ENCODE measurements around the gene ABCA3.
A peak's percentile ranks its signal among the peaks of the same experiment; 100 is the strongest.
"Not testable (repeated sequence)": the region's sequence is repeated elsewhere in the genome, so short reads cannot be mapped to it uniquely, and the experiment has no call there.

ABCA3 gene

DNA sequence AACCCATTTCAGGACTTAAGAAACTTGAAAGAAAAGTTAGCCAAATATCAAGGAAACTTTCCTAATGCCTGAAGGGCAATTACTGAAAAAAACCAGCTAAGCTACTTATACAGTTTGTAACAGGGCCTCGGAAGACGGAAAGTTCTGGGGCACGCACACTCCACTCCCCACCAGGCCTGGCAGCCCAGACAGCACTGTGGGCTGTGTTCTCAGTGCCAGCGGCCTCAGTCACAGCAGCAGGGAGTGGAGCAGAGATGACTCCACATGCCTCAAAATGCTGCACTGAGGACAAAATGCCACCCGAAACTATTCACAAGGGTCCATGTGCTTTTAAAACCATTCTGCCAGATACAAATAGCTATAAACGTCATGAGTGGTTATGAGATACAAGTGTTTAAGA lies 82.8 kb downstream of the ABCA3 start:
- DNase-seq (ENCODE audit: low read depth in 2 of 2): no peak

DNA sequence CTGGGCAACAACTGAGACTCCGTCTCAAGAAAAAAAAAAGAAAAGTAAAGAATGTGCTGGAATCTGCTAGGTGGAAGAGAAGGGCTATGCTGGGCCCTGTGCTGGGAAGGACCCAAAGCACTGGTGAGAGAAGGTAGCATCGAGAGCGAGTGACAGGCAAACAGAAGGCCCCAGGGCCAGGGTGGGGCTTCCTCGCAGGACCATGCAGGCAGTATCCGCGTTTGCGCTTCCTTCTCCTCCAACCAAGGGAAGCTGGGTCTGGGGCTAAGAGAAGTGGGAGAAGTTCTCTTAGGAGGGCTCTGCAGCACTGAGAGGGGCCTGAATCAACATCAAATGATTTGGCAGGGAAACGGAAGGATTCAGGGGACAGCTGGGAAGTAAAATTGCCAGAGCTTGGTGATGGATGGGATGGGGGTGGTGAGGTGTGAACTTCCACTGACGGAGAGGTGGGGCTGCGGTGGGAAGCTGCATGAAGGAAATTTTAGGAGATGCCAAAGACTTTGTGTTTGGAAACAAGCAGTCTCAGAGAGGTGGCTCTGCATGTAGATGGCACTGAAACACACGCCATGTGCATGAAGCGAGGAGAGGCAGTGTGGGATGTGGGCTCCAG lies 83.9 kb downstream of the ABCA3 start:
- no peak for DNase-seq (ENCODE audit: low read depth in 2 of 2)

DNA sequence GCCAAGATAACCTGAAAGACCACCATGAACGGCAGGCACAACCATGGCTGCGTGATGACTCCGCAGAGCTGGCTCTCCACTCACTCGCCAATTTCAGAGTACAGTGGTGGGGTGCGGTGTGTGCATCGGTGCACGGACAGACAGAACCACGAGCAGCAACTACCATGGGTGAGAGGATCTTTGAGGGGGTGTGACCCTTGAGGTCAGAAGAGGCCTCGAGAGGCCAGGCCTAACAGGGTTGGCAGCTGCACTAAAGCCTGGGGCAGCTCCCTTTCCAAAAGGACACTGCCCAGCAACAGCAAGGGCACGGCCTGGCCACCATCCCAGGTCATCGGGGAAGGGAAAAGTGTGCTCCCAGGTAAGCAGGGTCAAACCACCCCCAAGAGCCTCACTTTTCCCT lies 87.2 kb downstream of the ABCA3 start:
- no peak for DNase-seq (ENCODE audit: low read depth in 2 of 2)

DNA sequence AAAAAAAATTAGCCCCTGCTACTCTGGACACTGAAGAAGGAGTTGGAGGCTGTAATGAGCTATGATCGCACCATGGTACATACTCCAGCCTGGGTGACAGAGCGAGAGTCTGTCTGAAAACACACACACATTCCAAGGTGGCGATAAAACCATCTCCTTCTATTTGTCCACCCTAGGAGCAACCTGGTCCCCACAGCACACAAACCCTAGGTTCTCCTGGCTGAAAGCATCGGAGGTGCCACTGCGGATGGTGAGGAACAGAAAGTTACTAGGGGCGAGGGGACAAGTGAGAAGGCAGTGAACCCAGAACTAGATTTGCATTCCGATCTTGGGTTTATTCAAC lies 87.8 kb downstream of the ABCA3 start:
- DNase-seq (ENCODE audit: low read depth in 2 of 2): no peak

DNA sequence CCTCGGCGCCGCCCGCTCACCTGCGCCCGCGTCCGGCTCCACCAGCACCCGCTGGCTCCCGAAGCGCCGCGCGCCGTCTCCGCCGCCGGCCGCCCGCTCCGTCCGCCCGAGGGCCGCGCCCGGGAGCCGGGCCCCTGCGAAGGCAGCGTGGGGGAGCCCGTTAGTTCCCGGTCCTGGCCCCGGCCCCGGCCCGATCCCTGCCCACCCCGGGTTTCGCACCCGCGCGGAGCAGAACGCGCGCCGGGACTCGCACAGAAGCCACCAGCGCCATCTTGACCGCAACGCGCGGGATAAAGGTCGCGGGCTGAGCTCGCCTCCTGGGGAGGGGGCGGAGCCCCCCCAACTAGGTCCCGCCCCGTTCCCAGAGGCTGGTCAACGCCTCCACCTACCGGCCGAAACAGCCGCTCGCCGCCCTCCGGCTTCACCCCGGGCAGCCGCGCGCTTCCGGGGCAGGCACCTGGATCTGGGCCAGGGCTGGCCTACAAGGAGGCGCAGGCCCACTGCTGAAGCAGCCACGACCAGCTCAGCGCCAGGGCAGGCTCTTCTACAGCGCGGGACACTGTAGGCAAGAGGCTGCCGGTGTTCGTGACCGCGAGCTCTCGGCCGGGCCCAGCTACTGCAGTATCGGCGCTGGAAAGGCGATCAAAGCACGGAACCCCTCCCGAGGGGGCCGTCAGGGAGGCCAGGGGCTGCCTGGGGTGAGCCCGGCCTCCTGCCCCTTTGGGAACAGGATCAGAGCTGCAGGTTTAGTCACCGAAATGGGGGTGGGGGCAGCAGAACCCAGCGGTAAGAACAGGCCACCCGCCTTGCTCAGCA lies 89.0 kb downstream of the ABCA3 start, which contains the start of gene ECI1:
Gene ECI1, minus strand, starts transcription at position 292 of the 816 bp plus-strand sequence. Its CDS starts 21 bp downstream, at position 271.
- DNase-seq (ENCODE audit: low read depth in 2 of 2): peak; percentile 51 to 58

DNA sequence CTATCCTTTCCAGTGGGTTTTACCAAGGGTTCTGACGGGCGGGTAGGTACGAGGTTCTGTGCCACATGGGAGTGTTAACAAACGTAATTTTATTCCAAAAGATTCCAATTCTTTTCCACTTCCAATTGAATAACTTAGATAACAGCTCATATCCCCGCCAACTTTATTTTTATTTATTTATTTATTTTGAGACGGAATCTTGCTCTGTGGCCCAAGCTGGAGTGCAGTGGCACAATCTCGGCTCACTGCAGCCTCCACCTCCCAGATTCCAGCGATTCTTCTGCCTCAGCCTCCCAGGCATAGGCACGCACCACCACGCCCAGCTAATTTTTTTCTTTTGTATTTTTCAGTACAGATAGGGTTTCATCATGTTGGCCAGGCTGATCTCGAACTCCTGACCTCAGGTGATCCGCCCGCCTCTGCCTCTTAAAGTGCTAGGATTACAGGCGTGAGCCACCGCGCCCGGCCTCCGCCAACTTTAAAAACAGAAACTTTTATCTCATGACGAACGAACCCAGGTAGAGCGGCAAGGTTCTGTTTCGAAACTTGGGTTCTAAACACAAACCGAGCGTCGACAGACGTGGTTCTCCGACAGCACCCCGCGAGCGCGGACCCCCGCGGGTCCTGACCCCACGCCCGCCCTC lies 89.8 kb downstream of the ABCA3 start:
- no peak for DNase-seq (ENCODE audit: low read depth in 2 of 2)

DNA sequence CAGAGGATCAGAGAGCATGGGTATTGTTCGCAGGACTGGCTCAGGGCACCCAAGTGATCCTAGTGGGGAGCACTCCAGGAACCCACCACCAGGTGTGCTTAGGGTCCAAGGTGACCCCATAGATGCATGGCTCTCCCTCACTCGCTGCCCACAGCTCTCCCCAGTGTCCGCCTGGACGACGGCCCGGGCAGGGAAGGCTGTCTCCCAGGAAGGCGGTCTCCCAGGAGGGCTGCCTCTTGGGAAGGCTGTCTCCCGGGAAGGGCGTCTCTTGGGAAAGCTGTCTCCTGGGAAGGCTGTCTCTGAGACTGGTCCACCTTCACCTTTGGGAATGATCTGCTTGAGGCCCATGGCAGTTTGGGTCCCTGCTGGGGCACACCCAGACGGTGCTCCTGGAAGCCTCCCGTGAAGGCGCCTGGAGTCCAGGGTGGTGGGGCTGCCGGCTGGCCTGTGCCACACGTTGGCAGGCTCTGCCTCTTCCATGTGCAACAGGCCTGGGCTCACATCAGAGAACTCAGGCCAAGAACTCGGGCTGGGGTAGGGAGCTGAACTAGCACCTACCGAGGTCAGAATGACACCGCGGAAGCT lies 94.1 kb downstream of the ABCA3 start:
- DNase-seq (ENCODE audit: low read depth in 2 of 2): no peak

DNA sequence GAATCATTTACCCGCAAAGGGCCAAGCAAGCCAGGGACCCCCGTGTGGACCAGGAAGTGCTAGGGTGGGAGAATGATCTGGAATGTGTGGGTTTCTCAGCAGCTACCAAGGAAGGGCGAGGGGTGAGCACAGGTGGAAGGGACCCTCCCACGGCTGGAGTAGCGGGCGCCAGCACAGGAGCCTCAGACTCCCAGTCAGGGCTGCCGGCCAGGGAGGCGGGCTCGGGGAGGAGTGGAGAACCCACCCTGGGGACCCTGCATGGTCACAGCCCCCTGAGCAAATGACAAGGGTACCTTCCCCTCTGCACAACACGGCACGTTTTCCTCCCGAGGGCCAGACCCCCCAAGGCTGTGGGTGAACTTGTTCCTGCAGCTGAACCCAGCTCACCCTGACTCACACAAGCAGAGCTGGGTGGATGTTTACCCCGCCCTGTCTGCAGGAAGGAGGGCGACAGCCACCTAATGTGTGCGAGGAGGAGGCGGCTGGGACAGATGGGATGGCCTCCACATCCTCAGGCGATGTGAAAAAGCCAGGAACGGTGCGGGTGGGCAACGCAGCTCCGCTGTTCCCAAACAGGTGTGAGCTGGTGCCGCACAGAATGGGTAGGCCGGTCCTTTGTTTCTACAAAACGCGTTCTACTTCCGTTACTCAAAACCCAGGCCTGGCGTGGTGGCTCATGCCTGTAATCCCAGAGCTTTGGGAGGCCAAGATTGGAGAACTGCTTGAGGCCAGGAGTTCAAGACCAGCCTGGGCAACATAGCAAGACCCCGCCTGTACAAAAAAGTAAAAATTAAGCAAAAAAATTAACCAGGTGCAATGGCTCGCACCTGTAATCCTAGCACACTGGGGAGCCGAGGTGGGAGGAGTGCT lies 95.4 kb downstream of the ABCA3 start:
- no peak for DNase-seq (ENCODE audit: low read depth in 2 of 2)

DNA sequence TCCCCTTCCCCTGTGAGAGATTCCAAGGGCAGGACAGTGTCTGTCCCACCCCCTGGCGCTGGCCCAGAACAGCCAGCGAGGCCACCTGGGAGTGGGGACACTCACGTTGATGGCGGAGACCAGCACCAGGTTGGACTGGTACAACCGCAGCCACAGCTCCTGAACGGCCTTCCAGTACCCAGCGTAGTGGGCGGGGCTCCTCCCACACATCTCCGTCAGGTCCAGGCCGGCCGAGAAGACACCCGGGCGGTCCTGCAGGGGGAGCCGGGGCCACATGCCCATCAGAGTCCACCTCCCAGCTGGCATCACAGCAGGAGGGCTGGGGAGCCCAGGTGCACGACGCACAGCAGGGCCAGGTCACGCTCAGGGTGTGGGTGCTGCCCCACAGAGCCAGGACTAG lies 96.2 kb downstream of the ABCA3 start:
- no peak for DNase-seq (ENCODE audit: low read depth in 2 of 2)

DNA sequence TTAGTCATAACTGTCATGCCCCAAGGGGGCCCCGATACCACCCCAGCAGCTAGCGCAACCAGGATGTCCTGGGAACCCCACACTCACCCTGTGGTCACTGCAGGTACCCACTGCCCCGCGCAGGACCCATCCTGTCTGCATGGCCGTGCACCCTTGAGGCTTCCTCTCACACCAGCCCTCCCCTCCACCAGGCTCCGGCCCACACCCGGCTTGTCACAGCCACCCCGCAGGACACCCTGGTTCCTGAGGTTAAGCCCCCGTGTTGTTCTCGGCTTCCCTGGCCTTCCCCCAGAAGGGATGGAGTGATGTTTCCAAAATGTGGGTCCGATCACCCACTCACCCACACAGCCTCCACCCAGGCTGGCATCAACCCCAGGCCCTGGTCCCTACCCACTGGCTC lies 96.7 kb downstream of the ABCA3 start:
- no peak for DNase-seq (ENCODE audit: low read depth in 2 of 2)

DNA sequence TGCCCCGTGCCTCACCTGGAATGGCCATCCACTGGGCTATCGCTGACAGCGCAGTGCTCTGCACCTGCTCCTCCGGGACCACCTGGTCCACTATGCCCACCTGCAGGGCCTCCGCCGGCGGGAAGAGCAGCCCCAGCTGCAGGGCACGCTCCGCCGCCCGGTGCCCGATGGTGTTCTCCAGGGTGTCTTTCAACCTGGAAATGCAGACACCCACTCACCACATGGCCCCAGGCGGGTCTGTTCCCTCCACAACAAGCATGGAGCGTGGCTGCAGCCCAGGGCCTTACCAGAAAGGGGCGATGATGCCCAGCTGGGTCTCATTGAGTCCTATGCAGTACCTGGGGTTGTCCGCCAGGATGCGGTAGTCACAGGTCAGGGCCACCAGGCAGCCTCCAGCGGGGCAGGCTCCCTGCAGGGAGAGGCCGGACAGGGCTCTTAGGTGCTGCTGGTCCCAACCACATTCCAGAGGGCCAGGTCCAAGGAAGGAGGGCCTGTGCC lies 97.4 kb downstream of the ABCA3 start:
- DNase-seq (ENCODE audit: low read depth in 2 of 2): no peak

DNA sequence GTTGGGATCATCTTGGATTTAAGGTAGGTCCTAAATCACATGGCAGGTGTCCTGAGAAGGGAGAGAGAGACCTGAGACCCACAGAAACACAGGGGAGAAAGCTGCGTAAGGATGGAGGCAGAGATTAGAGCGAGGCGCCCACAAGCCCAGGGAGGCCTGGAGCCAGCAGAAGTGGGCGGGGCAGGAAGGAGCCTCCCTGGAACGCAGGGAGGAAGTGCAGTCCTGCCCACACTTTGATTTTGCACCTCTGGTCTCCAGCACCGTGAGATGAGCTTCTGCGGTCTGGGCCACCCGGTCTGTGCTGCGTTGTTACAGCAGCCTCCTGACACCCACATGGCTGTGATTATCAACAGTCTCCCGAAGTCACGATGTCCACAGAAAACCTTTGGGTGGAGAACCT lies 97.9 kb downstream of the ABCA3 start:
- DNase-seq (ENCODE audit: low read depth in 2 of 2): no peak

DNA sequence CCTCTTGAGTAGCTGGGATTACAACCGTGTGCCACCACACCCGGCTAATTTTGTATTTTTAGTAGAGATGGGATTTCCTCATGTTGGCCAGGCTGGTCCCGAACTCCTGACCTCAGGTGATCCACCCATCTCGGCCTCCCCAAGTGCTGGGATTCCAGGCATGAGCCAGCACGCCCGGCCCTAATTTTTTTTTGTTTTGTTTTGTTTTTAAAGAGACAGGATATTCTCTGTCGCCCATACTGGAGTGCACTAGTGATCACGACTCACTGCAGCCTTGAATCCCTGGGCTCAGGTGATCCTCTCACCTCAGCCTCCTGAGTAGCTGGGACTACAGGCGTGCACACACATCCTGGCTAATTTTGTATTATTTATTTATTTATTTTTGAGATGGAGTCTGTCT lies 100.2 kb downstream of the ABCA3 start:
- not testable (repeated sequence) for DNase-seq (ENCODE audit: low read depth in 2 of 2)

DNA sequence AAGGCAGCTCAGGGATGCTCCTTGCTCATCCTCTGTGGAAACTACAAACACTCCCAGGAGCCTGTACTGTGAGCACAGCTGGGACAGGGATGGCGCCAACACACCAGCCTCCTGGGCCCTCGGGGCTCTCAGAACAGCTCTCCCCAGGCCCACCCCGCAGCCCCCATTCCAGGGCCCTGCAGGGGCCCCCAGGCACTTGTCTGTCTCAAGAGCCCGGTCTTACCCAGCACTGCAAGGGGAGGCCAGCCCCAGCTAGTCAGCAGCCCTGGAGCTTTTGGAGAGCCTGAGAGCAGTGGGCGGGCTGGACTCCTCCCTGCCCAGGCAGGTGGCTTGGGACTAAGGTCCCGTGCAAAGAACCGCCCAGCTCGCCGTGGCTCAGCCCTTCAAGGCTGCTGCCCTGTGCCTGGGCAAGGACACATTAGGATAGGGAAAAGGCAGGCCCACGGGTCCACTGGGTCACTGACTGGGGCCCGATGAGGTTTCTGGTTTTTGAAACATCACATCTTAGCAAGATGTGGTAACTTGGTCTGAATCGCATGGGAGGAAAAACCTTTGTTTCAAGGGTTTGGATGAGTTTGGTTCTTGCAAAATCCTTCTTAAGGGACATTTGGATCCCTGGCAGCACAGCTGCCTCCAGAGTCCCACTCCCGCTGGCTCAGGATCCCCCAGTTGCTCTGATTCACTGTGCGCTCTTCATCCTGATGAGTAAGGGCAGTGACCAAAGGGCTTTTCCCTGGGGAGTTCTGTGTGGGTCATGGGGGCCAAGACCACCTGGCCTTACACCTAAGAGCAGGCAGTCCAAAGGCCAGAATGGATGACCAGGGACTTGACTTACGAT lies 101.5 kb downstream of the ABCA3 start:
- DNase-seq (ENCODE audit: low read depth in 2 of 2): no peak

DNA sequence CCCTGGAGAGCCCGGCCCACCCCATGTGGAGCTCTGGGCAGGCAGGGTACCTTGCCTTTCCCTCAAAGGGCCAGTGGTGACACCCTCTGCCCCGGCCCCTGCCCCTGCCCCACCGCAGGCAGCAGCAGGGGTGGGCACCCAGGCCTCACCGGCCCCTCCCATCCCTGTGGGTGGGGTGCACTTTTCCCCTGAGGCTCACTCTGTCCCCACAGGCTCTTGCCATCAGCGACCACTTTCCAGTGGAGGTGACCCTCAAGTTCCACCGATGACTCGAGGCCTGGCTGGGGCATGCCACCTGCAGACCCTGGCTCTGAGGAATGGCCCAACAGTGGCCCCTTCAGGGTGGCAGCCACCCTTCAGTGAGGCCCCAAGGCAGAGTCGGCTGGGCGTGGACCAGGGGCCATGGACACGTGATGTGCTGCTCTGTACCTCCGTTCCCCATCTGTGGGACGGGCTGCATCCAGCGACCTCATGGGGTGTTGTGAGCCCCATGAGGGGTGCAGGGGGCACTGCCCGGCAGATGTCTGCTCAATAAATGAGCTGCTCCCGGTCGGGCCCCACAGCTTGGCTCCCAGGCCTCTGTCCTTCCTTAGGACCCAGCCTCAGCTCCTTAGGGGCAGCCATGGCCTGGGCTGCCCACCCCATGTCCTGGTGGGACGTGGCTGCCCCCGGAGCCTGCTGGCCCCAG lies 102.2 kb downstream of the ABCA3 start:
- no peak for DNase-seq (ENCODE audit: low read depth in 2 of 2)

DNA sequence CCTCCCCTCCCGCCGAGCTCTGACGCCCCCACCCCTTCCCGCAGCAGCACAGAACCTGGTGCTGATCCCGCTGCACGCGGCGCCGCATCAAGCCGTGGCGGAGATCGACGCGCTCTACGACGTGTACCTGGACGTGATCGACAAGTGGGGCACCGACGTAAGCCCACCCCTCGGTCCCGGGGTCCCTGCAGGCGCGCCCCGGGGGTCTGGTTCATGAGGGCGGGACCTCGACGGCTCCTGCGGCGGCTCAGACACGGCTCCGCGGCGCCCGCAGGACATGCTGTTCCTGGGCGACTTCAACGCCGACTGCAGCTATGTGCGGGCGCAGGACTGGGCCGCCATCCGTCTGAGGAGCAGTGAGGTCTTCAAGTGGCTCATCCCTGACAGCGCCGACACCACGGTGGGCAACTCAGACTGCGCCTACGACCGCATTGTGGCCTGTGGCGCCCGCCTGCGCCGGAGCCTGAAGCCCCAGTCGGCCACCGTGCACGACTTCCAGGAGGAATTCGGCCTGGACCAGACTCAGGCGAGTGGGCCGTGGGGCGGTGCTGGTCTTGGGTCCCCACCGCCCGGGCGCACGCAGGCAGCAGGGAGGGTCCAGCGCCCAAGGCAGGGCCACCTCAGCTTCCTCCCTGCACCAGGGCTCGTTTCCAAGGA lies 102.9 kb downstream of the ABCA3 start:
- no peak for DNase-seq (ENCODE audit: low read depth in 2 of 2)

DNA sequence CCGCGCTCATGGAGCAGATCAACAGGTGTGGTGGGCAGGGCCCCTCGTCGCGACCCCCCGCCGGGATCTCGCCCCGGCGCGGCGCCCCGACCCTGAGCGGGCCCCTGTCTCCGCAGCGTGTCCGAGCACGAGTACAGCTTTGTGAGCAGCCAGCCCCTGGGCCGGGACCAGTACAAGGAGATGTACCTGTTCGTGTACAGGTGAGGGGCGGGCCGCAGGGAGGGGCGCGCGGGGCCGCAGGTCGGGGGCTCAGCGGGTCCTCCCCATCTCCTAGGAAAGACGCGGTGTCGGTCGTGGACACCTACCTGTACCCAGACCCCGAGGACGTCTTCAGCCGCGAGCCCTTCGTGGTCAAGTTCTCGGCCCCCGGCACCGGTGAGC lies 103.4 kb downstream of the ABCA3 start:
- DNase-seq (ENCODE audit: low read depth in 2 of 2): no peak

DNA sequence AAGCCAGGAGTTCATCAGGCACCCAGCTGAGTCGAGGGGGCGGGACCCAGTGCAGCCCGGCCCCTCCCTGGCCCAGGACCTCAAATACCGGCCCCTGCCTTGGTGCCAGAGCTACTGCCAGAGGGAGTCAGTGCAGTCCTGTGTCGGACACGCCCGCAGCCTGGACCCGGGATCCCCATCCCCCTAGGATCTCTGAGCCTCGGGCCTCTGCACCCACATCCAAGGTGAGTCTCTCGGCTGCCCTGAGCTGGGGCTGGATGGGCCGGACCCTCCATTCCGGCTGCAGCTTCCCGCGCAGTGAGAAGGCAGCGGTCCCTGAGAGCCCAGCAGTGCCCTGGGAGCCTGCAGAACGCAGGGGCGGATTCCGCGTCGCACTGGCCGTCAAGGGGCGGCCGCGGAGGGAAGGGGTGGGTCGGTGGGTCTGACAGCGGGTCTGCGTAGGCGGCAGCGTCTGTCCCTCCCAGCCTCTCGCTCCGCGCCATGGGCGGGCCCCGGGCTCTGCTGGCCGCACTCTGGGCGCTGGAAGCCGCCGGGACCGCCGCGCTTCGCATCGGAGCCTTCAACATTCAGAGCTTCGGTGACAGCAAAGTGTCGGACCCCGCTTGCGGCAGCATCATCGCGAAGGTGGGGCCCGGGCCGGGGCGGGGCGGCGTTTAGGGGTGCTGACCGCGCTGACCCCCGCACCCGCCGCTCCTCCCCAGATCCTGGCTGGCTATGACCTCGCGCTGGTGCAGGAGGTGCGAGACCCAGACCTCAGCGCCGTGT lies 104.0 kb downstream of the ABCA3 start, which contains the start of gene DNASE1L2:
Gene DNASE1L2, plus strand, starts transcription at position 108 of the 765 bp plus-strand sequence. Its CDS starts 373 bp downstream, at position 481.
- no peak for DNase-seq (ENCODE audit: low read depth in 2 of 2)
